WTC11 (cell line): Measurements from ENCODE around the gene CERS1. TPM values are rescaled to one million over a fixed set of nuclear protein-coding genes. Genes with fewer than 3 reads are reported as not detected.

Experiments used
- ATAC-seq: fragments of 200-7000 bp; cut with Tn5 transposase; 2 replicates; pipeline ENCODE4 v1.10.0; 2021; ENCODE audit warnings: mild to moderate bottlenecking, moderate library complexity
- CTCF ChIA-PET: fragments of 300-600 bp; sonication (Branson Sonifier 250); formaldehyde crosslinking; loops from one replicate; lab custom pipeline; 2021; ENCODE audit warnings: antibody characterized with exemption; lab: Charles Lee
- POLR2A ChIA-PET: fragments of 350-600 bp; sonication (Branson Sonifier 250); formaldehyde crosslinking; loops from one replicate; lab custom pipeline; 2021; ENCODE audit warnings: antibody characterized with exemption; lab: Charles Lee
- DNase-seq: peaks from one replicate; pipeline ENCODE4 v3.0.0; 2021; ENCODE audit warnings: low spot score
- H3K27ac Mint-ChIP-seq: 2 replicates; pipeline ENCODE4 v1.8.0; 2021; ENCODE audit warnings: mixed read lengths
- H3K27me3 Mint-ChIP-seq: 2 replicates; pipeline ENCODE4 v1.8.0; 2021; ENCODE audit warnings: low read depth, mild to moderate bottlenecking, moderate library complexity, mixed read lengths
- H3K36me3 Mint-ChIP-seq: 2 replicates; pipeline ENCODE4 v1.8.0; 2021; ENCODE audit warnings: mixed read lengths
- H3K4me1 Mint-ChIP-seq: 2 replicates; pipeline ENCODE4 v1.8.0; 2022; ENCODE audit warnings: mixed read lengths
- H3K4me3 Mint-ChIP-seq: 2 replicates; pipeline ENCODE4 v1.8.0; 2021; ENCODE audit warnings: mild to moderate bottlenecking, moderate library complexity, mixed read lengths
- H3K9me3 Mint-ChIP-seq: 2 replicates; pipeline ENCODE4 v1.8.0; 2021; ENCODE audit warnings: mixed read lengths
- ATF1 ChIP-seq: sonication (generic); formaldehyde crosslinking; IDR thresholded peaks from 2 replicates; pipeline ENCODE4 v1.8.1; 2023; ENCODE audit warnings: mild to moderate bottlenecking, moderate library complexity, missing genetic modification reagents
- CBFB ChIP-seq: sonication (generic); formaldehyde crosslinking; IDR thresholded peaks from 2 replicates; pipeline ENCODE4 v1.8.1; 2022; ENCODE audit warnings: mild to moderate bottlenecking, low read depth, missing genetic modification reagents
- ELF4 ChIP-seq: sonication (generic); formaldehyde crosslinking; IDR thresholded peaks from 2 replicates; pipeline ENCODE4 v1.8.1; 2022; ENCODE audit warnings: low read depth, mild to moderate bottlenecking, moderate library complexity, missing genetic modification reagents
- FOXJ3 ChIP-seq: sonication (generic); formaldehyde crosslinking; IDR thresholded peaks from 2 replicates; pipeline ENCODE4 v1.9.0; 2021; ENCODE audit warnings: missing genetic modification reagents, mild to moderate bottlenecking, borderline replicate concordance
- FOXK1 ChIP-seq: sonication (generic); formaldehyde crosslinking; IDR thresholded peaks from 2 replicates; pipeline ENCODE4 v1.8.0; 2022; ENCODE audit warnings: mild to moderate bottlenecking, moderate library complexity, missing genetic modification reagents
- FOXP4 ChIP-seq: sonication (generic); formaldehyde crosslinking; IDR thresholded peaks from 2 replicates; pipeline ENCODE4 v1.8.0; 2022; ENCODE audit warnings: mild to moderate bottlenecking, missing genetic modification reagents
- GTF2I ChIP-seq: fragments of 250-450 bp; sonication (Bioruptor Pico); conservative IDR thresholded peaks from 2 replicates; pipeline ENCODE4 v1.4.0; 2021; ENCODE audit warnings: mild to moderate bottlenecking
- IRF2 ChIP-seq: sonication (generic); formaldehyde crosslinking; IDR thresholded peaks from 2 replicates; pipeline ENCODE4 v1.8.0; 2022; ENCODE audit warnings: low read depth, missing genetic modification reagents, borderline replicate concordance
- MYBL2 ChIP-seq: sonication (generic); formaldehyde crosslinking; IDR thresholded peaks from 2 replicates; pipeline ENCODE4 v1.8.1; 2023; ENCODE audit warnings: mild to moderate bottlenecking, moderate library complexity, missing genetic modification reagents
- NR3C1 ChIP-seq: sonication (generic); formaldehyde crosslinking; conservative IDR thresholded peaks from 2 replicates; pipeline ENCODE4 v1.8.1; 2023; ENCODE audit warnings: low read depth, mild to moderate bottlenecking, missing genetic modification reagents
- PRRX2 ChIP-seq: fragments of 250-450 bp; sonication (Bioruptor Pico); IDR thresholded peaks from 2 replicates; pipeline ENCODE4 v1.8.0; 2021; ENCODE audit warnings: mild to moderate bottlenecking
- SMAD3 ChIP-seq: sonication (generic); formaldehyde crosslinking; IDR thresholded peaks from 2 replicates; pipeline ENCODE4 v1.8.0; 2022; ENCODE audit warnings: missing genetic modification reagents, mild to moderate bottlenecking, borderline replicate concordance
- SOX15 ChIP-seq: fragments of 250-450 bp; sonication (Bioruptor Pico); IDR thresholded peaks from 2 replicates; pipeline ENCODE4 v1.9.0; 2021; ENCODE audit warnings: mild to moderate bottlenecking
- USF1 ChIP-seq: sonication (generic); formaldehyde crosslinking; IDR thresholded peaks from 2 replicates; pipeline ENCODE4 v1.8.0; 2022; ENCODE audit warnings: mild to moderate bottlenecking, missing genetic modification reagents
- ZNF232 ChIP-seq: sonication (generic); formaldehyde crosslinking; IDR thresholded peaks from 2 replicates; pipeline ENCODE4 v1.8.0; 2022; ENCODE audit warnings: mild to moderate bottlenecking, missing genetic modification reagents
- ZNF396 ChIP-seq: fragments of 250-450 bp; sonication (Bioruptor Pico); IDR thresholded peaks from 2 replicates; pipeline ENCODE4 v1.8.0; 2021; ENCODE audit warnings: mild to moderate bottlenecking, moderate library complexity, borderline replicate concordance
- total RNA-seq: library from RNA; stranded (reverse); gene quantifications from 3 replicates; pipeline ENCODE4 v1.2.3, GENCODE V29; 2021
- TF ChIP-seq, protein P1 (sequence below): sonication (generic); formaldehyde crosslinking; IDR thresholded peaks from 2 replicates; pipeline ENCODE4 v1.8.1; 2023; ENCODE audit warnings: mild to moderate bottlenecking, missing genetic modification reagents
- TF ChIP-seq, protein P2 (sequence below): fragments of 250-450 bp; sonication (Bioruptor Pico); conservative IDR thresholded peaks from 2 replicates; pipeline ENCODE4 v1.9.0; 2021; ENCODE audit warnings: mild to moderate bottlenecking
- TF ChIP-seq, protein P3 (sequence below): sonication (generic); formaldehyde crosslinking; IDR thresholded peaks from 2 replicates; pipeline ENCODE4 v1.8.1; 2023; ENCODE audit warnings: mild to moderate bottlenecking, missing genetic modification reagents, borderline replicate concordance

The CERS1 gene
- total RNA-seq, 1 experiment from 2014 or later = 14.7 TPM

DNA sequence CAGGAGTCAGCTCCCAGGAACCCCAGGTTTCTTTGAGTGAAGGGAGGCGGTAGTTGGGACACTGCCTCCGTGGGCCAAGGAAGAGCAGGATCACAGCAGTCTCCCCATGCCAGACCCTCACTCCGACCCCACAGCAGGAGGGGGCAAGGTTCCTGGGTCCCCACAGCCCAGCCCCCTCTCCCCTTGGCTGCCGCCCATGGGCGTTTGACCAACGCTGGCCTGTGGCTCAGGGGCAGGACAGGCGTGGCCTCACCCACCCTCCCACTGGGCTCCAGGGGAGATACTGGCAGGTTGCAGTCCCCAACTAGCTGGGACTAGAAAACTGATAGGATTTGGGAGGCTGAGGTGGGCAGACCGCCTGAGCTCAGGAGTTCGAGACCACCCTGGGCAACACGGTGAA, 14.1 kb upstream of the CERS1 start:
- CTCF ChIA-PET = interaction anchor here (0.7 to 1.1 kb wide), 3 partner anchors 9 to 391 kb away, joined by 3 to 5 read pairs (median 4); partner anchors contain the start of genes COPE and DDX49
- Mint-ChIP-seq H3K27me3 (no peaks in the 10 kb centered on the region), H3K4me3 (no peak overlapping the region), H3K4me1 (no peaks in the 10 kb centered on the region), H3K27ac (no peak overlapping the region), H3K36me3 (peaks cover 14% of the 10 kb centered on the region), H3K9me3 (no peaks in the 10 kb centered on the region)
- DNase-seq (no peak), ATAC-seq (no peak)
- POLR2A ChIA-PET = interaction anchor here (0.6 kb wide), 1 partner anchor 19 kb away, joined by 3 read pairs; no protein-coding TSS in a partner anchor
- no peak for TF ChIP-seq ELF4 (CRISPR knock-in tag)
- TF ChIP-seq, all 79 proteins: peak for 0

GRCh38 chr19:18908917-18909619, 13.1 kb upstream of the CERS1 start:
- Mint-ChIP-seq H3K4me3 (no peak overlapping the region), H3K9me3 (no peaks in the 10 kb centered on the region), H3K27ac (no peak overlapping the region), H3K36me3 (peaks cover 14% of the 10 kb centered on the region), H3K4me1 (no peaks in the 10 kb centered on the region), H3K27me3 (no peaks in the 10 kb centered on the region)
- ATAC-seq (no peak), DNase-seq (no peak)
- POLR2A ChIA-PET = interaction anchor here (0.6 to 0.7 kb wide), 3 partner anchors 78 to 629 kb away, joined by 3 read pairs; no protein-coding TSS in a partner anchor
- CTCF ChIA-PET = interaction anchor here (0.7 to 0.8 kb wide), 2 partner anchors 14 to 390 kb away, joined by 3 to 5 read pairs; no protein-coding TSS in a partner anchor
- TF ChIP-seq GTF2I (CRISPR knock-in tag) (no peak), IRF2 (no peak), SOX15 (CRISPR knock-in tag) (no peak), FOXP4 (CRISPR knock-in tag) (no peak), CBFB (CRISPR knock-in tag) (no peak), NR3C1 (CRISPR knock-in tag) (no peak), ZNF232 (CRISPR knock-in tag) (no peak), ATF1 (CRISPR knock-in tag) (no peak), ZNF396 (CRISPR knock-in tag) (no peak), MYBL2 (CRISPR knock-in tag) (no peak), SMAD3 (CRISPR knock-in tag) (no peak), FOXK1 (CRISPR knock-in tag) (no peak), ELF4 (CRISPR knock-in tag) (no peak), USF1 (CRISPR knock-in tag) (no peak), FOXJ3 (CRISPR knock-in tag) (no peak), PRRX2 (CRISPR knock-in tag) (no peak)
- TF ChIP-seq, protein P1, sequence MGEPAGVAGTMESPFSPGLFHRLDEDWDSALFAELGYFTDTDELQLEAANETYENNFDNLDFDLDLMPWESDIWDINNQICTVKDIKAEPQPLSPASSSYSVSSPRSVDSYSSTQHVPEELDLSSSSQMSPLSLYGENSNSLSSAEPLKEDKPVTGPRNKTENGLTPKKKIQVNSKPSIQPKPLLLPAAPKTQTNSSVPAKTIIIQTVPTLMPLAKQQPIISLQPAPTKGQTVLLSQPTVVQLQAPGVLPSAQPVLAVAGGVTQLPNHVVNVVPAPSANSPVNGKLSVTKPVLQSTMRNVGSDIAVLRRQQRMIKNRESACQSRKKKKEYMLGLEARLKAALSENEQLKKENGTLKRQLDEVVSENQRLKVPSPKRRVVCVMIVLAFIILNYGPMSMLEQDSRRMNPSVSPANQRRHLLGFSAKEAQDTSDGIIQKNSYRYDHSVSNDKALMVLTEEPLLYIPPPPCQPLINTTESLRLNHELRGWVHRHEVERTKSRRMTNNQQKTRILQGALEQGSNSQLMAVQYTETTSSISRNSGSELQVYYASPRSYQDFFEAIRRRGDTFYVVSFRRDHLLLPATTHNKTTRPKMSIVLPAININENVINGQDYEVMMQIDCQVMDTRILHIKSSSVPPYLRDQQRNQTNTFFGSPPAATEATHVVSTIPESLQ (CRISPR knock-in tag) = no peak
- TF ChIP-seq, protein P2, sequence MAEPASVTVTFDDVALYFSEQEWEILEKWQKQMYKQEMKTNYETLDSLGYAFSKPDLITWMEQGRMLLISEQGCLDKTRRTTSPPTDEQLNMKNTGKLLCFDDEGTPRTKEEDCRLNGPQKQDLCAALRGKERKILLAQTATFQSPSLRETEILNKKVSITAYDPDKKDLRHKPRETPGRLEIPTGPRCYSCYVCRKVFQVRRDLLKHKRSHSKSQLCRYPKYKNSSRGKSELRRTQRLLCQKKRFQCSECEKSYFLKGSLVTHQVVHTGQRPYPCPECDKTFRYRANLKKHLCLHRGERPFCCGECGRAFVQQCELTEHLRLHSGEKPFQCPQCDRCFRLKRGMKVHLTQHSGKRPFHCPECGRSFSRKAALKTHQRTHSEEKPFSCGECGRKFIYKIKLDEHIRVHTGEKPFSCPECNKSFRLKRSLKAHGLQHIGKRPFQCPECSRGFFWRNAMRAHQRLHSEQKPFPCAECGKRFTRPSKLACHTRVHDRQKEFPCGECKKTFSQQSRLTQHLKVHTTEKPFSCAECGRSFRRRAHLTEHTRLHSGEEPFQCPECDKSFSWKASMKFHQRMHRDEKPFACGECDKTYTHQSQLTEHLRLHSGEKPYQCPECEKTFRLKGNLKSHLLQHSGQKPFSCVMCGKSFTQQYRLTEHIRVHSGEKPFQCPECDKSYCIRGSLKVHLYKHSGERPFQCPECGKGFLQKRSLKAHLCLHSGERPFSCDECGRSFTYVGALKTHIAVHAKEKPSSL = no peak
- TF ChIP-seq, protein P3, sequence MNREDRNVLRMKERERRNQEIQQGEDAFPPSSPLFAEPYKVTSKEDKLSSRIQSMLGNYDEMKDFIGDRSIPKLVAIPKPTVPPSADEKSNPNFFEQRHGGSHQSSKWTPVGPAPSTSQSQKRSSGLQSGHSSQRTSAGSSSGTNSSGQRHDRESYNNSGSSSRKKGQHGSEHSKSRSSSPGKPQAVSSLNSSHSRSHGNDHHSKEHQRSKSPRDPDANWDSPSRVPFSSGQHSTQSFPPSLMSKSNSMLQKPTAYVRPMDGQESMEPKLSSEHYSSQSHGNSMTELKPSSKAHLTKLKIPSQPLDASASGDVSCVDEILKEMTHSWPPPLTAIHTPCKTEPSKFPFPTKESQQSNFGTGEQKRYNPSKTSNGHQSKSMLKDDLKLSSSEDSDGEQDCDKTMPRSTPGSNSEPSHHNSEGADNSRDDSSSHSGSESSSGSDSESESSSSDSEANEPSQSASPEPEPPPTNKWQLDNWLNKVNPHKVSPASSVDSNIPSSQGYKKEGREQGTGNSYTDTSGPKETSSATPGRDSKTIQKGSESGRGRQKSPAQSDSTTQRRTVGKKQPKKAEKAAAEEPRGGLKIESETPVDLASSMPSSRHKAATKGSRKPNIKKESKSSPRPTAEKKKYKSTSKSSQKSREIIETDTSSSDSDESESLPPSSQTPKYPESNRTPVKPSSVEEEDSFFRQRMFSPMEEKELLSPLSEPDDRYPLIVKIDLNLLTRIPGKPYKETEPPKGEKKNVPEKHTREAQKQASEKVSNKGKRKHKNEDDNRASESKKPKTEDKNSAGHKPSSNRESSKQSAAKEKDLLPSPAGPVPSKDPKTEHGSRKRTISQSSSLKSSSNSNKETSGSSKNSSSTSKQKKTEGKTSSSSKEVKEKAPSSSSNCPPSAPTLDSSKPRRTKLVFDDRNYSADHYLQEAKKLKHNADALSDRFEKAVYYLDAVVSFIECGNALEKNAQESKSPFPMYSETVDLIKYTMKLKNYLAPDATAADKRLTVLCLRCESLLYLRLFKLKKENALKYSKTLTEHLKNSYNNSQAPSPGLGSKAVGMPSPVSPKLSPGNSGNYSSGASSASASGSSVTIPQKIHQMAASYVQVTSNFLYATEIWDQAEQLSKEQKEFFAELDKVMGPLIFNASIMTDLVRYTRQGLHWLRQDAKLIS (CRISPR knock-in tag) = no peak
